GM04503 (cell line): ENCODE measurements around the gene SLC44A3.

Experiments
- DNase-seq: peaks from one replicate; pipeline ENCODE4 v3.0.0-alpha.2; 2012; ENCODE audit warnings: low read depth

The SLC44A3 gene

GRCh38 chr1:94873520-94874351 is 53.6 kb downstream of the SLC44A3 start:
- DNase-seq = no peak

DNA sequence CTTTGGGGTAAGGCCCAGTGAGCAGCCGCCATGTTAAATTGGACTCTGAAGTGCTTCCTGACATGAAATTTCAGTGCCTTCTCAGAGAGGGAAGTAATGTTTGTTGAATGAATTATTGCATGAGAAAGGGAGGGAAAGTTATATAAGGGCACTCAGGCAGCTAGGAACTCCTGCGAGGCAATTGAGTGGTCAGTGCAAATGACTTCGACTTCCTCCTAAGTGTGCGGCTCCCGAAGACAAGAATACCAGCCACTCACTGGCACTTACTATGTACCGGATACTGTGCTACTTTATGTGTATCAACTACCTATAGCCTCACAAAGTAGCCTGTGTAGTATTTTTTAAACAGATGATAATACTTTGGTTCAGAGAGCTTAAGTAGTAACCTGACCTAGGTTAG is 54.3 kb downstream of the SLC44A3 start:
- no peak for DNase-seq

DNA sequence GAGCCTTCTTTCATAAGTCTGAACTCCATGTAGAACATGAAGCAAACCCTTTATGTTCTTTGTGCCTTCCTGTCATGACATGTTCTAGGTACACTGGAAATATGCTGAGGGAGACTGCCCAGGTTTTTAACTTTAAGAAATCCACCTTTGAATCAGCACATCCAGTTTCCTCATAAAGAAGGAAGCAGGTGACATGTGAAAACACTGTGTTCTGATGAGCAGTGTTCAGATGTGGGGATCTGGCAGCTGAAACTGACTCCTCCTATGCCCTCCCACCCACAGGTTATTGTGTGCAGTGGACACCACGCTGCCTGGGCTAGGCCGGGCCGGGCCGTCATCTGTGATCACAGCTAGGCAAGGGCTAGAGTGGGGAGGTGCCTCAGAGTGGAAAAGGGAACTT is 55.6 kb downstream of the SLC44A3 start:
- DNase-seq = no peak

DNA sequence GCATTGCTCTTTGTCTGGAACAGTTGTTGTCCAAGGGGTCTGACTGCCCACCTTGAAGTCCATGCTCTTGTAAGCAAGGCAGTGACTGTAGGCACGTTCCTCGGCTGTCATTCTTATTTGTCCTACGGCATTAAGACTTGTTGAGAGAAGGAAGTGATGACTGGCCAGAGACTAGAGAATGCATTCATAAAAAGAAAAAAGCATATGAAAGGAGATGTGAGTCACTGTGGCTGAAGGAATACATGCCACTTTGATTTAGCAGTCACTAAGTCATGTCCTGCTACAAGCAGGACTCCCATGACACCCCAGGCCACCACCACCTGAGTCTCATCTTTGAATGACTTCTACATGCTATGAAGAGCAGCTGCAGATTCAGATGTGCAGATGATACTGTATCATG is 56.2 kb downstream of the SLC44A3 start:
- no peak for DNase-seq

DNA sequence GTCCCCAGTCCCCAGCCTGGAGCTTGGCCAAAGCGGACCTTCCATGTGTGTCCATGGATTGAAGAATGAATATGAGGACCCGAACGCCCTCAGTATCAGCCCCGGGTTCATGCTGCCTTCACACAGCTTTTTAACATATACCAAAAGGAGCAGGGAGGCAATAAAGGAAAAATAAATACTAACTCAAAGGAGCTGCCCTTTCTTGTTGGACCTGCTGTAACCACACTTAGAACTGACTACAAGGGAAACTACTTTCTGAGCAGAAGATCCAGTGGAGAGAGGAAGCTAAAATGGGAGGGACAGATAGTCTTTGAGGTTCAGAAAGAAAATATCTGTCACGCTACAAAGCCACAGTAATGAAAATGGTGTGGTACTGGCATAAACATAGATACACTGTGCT is 58.2 kb downstream of the SLC44A3 start:
- DNase-seq = no peak

DNA sequence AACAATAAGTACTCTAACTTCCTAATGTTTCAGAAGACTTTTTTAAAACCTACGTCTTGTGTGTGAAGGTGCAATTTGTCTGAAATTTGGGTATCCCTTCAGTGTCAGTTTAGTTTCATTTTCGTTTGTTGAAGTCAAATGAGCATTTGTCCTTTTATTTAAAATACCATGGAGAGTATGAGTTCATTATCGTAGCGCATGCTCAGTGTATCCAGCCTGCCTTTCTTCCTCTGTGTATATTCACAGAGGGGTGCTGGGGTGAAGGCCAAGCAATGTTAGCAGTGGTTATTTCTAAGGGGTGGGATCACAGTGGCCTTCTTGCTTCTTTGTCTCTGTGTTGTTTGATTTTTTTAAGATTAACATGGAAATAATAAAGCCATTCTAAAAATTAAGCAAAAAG is 63.5 kb downstream of the SLC44A3 start:
- DNase-seq = no peak

DNA sequence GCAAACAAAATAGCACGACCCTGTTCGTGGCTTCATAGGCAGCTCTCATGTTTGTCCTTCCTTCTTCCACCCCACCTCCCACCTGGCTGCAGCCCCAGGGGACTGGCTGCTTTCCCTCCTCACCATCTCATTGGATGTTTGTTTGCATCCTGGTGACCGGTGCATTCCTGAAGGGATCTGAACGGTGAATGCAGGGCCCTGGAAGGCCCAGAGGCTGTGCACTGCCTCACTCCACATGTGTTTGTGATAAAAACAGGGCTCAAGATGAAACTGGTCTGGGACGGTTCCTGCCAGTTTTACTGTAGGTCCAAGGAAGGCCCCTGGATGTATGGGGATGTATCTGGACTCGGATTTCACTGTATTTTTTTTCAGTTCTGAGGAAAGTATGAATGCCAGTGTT is 63.9 kb downstream of the SLC44A3 start:
- DNase-seq = no peak

DNA sequence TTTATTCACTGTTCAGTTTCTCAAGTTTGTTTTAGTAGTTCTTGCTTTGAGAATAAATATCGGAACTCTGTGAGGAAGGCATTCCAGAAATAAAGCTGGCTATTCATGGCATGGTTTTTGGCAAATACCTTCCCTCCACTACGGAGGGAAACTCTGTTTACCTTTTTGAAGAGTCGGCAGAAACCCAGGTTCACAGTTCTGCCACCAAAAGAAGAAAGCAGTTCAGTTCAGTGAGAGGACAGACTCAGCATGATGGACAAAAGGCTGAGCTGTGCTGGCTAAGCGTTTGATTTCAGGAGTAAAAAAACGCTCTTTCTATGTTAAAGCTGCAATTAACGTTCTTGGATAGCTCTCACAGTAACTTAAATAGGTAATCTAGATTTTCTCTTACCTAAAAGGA is 64.3 kb downstream of the SLC44A3 start:
- DNase-seq = no peak

- no peak for DNase-seq
Measured at GRCh38 chr1:94886361-94886760, 66.2 kb downstream of the SLC44A3 start.

DNA sequence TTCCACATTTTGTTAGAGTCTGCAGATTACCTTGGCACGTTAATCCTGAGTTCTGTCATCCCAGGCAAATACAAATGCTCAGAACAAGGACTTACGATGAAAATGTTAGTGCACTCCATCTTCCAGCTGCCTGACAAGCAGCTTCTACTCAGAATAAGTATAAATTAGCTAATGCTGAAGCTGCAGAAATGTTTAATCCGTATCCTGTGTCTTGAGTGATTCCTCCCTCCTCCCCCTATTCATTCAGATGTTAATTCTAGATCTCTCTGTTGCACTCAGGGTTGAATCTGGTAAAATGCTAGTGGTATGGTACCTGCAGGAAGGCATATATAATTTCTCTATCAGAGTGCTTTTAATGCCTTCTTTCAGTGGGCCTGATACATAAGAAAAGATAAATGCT is 66.9 kb downstream of the SLC44A3 start:
- no peak for DNase-seq

DNA sequence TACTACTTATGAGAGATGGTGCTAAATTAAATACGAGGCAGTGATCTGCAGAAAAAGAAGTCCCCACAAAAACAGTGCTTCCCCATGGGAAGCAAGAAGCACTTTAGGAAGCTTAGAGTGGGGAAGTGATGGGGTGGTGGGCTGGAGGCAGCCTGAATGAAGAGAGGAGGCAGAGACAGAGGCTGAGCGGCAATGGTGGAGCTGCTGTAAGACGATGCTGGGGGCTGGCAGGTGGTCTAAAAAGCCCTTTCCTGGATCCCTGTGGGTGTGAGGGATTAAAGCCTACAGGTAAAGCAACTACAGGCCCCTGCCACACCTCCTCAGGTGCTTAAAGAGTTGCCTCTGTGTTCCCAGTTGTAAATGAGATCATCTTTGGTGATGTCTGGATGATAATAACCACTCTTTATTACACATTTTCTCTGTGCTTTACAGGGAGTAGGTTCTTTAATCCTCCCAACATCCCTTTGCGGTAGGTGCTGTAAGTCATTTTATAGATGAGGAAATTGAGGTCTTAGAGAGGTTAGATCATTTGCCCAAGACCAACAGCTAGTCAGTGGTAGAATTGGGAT is 67.5 kb downstream of the SLC44A3 start:
- no peak for DNase-seq

DNA sequence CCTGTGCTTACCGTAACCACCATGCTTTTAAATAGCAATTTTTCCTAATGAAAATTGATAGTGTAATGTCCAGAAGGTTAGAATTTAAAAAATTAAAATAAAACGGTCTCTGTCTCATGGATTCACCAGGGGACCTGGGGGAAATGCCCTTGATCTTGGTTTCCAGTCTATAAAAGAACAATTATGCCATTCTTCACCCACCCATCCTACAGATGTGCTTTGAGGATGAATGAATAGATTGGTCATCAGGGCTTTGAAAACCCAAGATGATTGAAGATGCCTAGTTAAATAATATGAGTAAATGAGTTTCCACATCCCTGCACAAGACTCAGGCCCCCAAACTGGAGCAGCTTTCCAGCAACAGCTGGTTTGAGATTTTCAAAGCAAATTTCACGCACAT is 68.0 kb downstream of the SLC44A3 start:
- no peak for DNase-seq

DNA sequence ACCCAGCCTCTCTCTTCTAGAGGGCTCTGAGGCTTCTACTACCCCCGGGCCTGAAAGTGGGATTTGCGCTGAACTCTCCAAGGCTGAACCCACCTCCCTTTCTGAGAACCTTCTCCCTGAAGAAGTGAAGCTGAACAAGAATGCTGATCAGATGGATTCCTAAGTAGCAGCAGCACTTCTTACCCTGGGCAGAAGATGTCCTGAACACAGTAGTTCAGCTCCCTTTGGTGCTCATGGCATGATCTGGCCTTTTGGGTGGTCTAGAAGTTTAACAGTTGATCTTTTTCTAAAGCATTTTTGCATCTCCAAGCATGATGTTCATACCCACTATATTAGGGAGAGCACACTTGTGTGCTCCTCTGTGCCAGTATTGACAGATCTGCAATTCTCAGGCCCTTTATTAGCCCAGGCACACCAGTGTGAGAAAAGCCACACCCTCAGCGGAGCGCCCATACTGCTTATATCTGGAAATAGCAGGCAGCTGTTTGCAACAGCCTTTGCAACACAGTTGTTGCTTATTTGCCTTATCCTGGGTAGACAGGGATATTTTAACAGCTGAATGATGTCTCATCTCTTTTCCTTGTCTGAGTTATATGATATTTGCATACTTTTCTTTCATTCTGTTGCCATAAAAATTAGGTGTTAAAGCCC is 72.6 kb downstream of the SLC44A3 start:
- DNase-seq = no peak

GRCh38 chr1:94894630-94895029 is 74.5 kb downstream of the SLC44A3 start:
- no peak for DNase-seq

DNA sequence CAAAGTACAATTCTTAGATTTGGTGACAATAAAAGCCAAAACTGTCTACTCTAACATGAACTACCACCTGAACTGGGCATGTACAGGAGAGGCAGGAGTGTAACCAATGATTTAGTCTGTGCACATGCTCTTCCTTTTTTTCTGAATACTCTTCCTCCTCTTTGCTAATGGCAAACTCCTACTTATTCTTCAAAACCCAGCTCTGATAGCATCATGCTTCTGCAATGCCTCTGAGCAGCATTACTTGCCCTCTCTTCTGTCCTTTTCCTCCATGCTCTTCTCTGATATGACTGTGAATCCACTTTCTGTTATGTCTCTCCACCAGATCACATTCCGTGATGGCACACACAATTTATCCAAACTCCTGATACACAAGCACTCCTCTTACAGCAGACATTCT is 75.4 kb downstream of the SLC44A3 start:
- DNase-seq = no peak

- no peak for DNase-seq
Measured at GRCh38 chr1:94898491-94899385, 78.6 kb downstream of the SLC44A3 start.

- no peak for DNase-seq
Measured at GRCh38 chr1:94899756-94900155, 79.6 kb downstream of the SLC44A3 start.

- DNase-seq = no peak
Measured at GRCh38 chr1:94901841-94902240, 81.7 kb downstream of the SLC44A3 start.

DNA sequence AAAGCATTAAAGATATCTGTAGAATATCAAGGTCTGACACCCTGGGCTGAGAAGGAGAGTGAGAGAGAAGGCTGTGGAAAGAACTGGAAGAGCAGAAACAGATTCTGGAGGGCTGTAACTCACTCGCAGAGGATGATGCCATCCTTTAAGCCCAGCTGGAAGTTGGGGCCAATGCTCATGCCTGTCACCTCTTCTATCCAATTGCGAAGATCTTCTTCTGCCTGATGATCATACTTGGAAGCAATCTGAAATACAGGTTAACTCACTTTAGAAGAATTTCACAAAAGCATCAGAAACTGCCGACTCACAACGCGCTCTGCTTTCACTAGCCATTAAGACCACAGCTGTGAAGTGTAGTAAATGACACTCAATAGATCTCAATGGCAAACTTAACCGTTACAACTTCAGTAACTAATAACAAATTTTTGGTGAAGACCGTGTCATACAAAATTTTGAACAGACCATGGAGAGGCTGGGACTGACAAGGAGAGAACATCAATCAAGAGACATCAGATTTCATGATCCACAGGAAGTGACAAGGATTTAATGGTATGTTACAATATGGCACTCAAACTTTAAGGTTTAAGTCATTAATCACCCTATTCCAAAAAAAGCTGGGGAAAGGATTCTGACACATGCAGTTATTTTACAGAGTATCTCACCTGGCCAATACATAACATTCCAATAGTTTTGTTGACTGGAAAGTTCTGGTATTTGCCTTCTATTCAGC is 83.3 kb downstream of the SLC44A3 start:
- DNase-seq = no peak

DNA sequence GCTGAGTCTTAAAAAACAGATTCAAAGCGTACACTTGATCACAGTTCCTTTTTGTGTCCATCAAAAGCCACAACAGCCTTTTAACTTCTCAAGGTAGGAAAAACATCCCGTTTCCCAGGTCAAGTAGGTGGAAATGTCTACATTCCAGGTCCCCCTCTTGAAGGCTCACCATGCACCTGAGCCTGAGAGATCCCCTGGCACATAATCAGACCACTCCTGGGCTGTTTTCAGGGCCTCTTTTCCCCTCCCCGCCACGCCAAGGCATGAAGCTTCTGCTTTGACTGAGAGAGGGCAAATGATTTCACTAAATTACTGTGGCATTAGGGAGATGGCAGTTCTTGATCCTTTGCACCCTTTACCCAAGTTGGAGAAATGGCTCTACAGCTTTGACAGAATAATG is 85.0 kb downstream of the SLC44A3 start:
- DNase-seq = no peak

GRCh38 chr1:94906382-94906781 is 86.2 kb downstream of the SLC44A3 start:
- DNase-seq = no peak

DNA sequence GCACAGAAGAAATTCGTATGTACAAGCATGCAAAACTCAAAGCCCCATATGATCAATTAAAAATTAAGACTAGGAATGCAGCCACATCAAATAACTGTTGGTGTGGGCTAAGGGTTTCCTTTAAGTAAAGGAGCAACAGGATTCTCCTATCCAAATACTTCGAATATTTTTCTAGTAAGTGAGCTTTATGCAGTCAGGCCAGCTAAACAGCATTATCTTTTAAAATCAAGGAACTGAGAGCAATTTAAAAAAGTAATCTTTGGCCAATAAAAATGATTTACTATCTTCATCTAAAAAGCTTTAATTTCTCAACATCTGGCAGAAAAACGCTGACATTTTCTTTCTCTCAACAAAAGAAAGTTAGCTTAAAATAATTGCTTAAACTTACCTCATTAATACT is 87.0 kb downstream of the SLC44A3 start:
- no peak for DNase-seq
